HCT116 (cell line): ENCODE data around the gene AUTS2.

Experiments
- CEBPB ChIP-seq: IDR thresholded peaks from 2 replicates; pipeline ENCODE4 v1.6.1; 2012; ENCODE audit warnings: low read depth
- CTCF ChIP-seq, 3 experiments: fragments of 200-600 bp in 1 of 3; sonication (generic) in 1 of 3; IDR thresholded peaks in 2 of 3; conservative IDR thresholded peaks in 1 of 3; 2 replicates each; pipeline ENCODE4 v1.5.1; 2012 to 2017; ENCODE audit warnings: low read depth in 2 of 3, low read length in 2 of 3, antibody characterized with exemption in 1 of 3, borderline replicate concordance in 1 of 3, control low read depth in 1 of 3, mild to moderate bottlenecking in 1 of 3, mixed read lengths in 1 of 3, mixed run types in 1 of 3, moderate library complexity in 1 of 3; ENCODE audit not compliant: insufficient read depth in 1 of 3
- EGR1 ChIP-seq: IDR thresholded peaks from 2 replicates; pipeline ENCODE4 v1.6.1; 2012; ENCODE audit warnings: low read depth
- EZH2 ChIP-seq: fragments of 200-600 bp; sonication (generic); IDR thresholded peaks from 2 replicates; pipeline ENCODE4 v1.6.1; 2017; ENCODE audit warnings: antibody characterized with exemption, mixed run types
- EZH2phosphoT487 ChIP-seq: fragments of 200-600 bp; IDR thresholded peaks from 2 replicates; pipeline ENCODE4 v1.6.1; 2018; ENCODE audit warnings: antibody characterized with exemption, borderline replicate concordance
- MAX ChIP-seq: IDR thresholded peaks from 2 replicates; pipeline ENCODE4 v1.6.1; 2012
- POLR2A ChIP-seq: IDR thresholded peaks from 2 replicates; pipeline ENCODE4 v1.7.0; 2011; ENCODE audit warnings: borderline replicate concordance; ENCODE audit not compliant: insufficient read depth, insufficient read length; ENCODE audit errors: extremely low read depth
- POLR2AphosphoS5 ChIP-seq: IDR thresholded peaks from 2 replicates; pipeline ENCODE4 v1.6.1; 2011; ENCODE audit warnings: mild to moderate bottlenecking, low read depth, low read length, moderate library complexity
- SIN3A ChIP-seq: IDR thresholded peaks from 2 replicates; pipeline ENCODE4 v1.6.1; 2012; ENCODE audit warnings: low read depth
- SRF ChIP-seq: IDR thresholded peaks from 2 replicates; pipeline ENCODE4 v1.6.1; 2012; ENCODE audit warnings: low read depth
- YY1 ChIP-seq: IDR thresholded peaks from 2 replicates; pipeline ENCODE4 v1.6.1; 2011; ENCODE audit warnings: low read length, low read depth, moderate library complexity, mild to moderate bottlenecking; ENCODE audit not compliant: insufficient replicate concordance; ENCODE audit errors: extremely low read depth
- ZFX ChIP-seq: fragments of 450-650 bp; IDR thresholded peaks from 2 replicates; pipeline ENCODE4 v1.6.1; 2017

GRCh38 chr7:70053421-70053820 lies 455.1 kb downstream of the AUTS2 start:
- no peak for TF ChIP-seq POLR2A
- TF ChIP-seq EZH2, result no peak
- no peak for TF ChIP-seq CTCF (IDR thresholded peaks at IDR 0.05 in 2 of 3, conservative IDR thresholded peaks at IDR 0.05 in 1 of 3; ENCODE audit: borderline replicate concordance in 1 of 3, insufficient read depth in 1 of 3, low read depth in 2 of 3, low read length in 2 of 3)
- TF ChIP-seq MAX, result no peak
- TF ChIP-seq EZH2phosphoT487, result no peak
- TF ChIP-seq ZFX, result no peak
- no peak for TF ChIP-seq YY1
- no peak for TF ChIP-seq SRF
- TF ChIP-seq CEBPB, result no peak
- TF ChIP-seq SIN3A, result no peak
- TF ChIP-seq EGR1, result no peak
- no peak for TF ChIP-seq POLR2AphosphoS5
